ENCODE data around the gene TOB2.

Gene TOB2

DNA sequence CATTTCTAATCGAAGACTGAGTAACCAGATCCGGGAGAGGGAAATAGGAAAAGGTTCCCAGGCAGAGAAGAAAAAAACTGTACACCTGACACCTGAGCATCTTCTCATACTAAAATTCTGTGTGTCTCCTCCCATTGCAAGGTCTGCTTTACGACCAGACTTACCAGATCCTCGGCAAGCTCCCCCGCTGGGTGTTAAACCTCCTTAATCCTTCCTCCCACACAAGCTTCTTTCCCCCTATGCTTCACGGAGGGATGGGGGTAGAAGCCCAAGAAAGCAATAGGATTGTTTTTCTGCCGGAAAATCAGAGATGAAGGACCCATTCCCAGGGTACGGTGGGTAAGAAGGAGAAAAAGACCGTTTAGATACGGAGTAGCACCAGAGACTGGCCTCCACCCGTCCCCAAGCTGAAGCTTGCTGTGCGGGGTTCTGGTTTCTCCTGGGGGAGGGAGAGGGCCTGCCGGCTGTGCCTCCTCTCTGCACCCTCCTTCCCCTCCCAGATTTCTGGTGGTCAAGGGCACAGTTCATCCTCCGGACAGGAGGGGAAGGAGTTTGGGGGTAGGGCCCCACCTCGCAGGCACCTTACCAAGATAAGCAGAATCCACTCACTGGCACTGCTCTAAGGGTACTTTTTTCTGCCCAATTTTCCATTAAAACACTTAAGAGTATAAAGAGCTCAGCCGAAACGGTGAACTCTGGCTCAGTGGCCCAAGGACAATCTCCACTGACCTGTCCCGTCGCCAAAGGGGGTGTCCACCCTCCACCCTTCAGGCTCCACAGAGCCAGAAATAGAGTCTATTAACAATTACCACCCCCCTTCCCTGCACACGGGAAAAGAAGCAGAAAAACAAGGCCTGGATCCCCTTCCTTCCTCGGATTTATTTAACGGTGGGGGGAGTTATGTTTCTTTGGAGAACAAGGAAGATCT lies 1.2 kb downstream of the TOB2 start (continued):
- TF ChIP-seq, protein P1, sequence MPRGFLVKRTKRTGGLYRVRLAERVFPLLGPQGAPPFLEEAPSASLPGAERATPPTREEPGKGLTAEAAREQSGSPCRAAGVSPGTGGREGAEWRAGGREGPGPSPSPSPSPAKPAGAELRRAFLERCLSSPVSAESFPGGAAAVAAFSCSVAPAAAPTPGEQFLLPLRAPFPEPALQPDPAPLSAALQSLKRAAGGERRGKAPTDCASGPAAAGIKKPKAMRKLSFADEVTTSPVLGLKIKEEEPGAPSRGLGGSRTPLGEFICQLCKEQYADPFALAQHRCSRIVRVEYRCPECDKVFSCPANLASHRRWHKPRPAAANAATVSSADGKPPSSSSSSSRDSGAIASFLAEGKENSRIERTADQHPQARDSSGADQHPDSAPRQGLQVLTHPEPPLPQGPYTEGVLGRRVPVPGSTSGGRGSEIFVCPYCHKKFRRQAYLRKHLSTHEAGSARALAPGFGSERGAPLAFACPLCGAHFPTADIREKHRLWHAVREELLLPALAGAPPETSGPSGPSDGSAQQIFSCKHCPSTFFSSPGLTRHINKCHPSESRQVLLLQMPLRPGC (tag by site-specific recombination; IDR thresholded peaks at IDR 0.05), result no peak
- TF ChIP-seq ZNF2 (tag by site-specific recombination; IDR thresholded peaks at IDR 0.05) (no peak), SP2 (tag by site-specific recombination; IDR thresholded peaks at IDR 0.05) (peak; percentile 35), ZNF449 (tag by site-specific recombination; IDR thresholded peaks at IDR 0.05) (no peak), ZNF623 (tag by site-specific recombination; IDR thresholded peaks at IDR 0.05) (no peak), ZNF658 (tag by site-specific recombination; IDR thresholded peaks at IDR 0.05) (no peak), ZNF747 (tag by site-specific recombination; IDR thresholded peaks at IDR 0.05) (no peak), ZEB2 (tag by site-specific recombination; IDR thresholded peaks at IDR 0.05) (0 out of 2 replicates have a peak, but pooled peaks have one; percentile 49), TSHZ1 (tag by site-specific recombination; IDR thresholded peaks at IDR 0.05; ENCODE audit: borderline replicate concordance) (no peak), ZNF677 (tag by site-specific recombination; IDR thresholded peaks at IDR 0.05) (no peak), KLF9 (tag by site-specific recombination; IDR thresholded peaks at IDR 0.05; ENCODE audit: low read depth) (0 out of 2 replicates have a peak, but pooled peaks have one; percentile 14), ZSCAN4 (tag by site-specific recombination; IDR thresholded peaks at IDR 0.05) (no peak), ZNF596 (tag by site-specific recombination; IDR thresholded peaks at IDR 0.05) (no peak), KLF1 (tag by site-specific recombination; IDR thresholded peaks at IDR 0.05) (no peak), PRDM1 (tag by site-specific recombination; IDR thresholded peaks at IDR 0.05) (no peak), ZNF398 (tag by site-specific recombination; IDR thresholded peaks at IDR 0.05) (peak; percentile 82), GFI1B (tag by site-specific recombination; IDR thresholded peaks at IDR 0.05) (no peak), GLIS1 (tag by site-specific recombination; IDR thresholded peaks at IDR 0.05) (peak; percentile 80), ZSCAN30 (tag by site-specific recombination; IDR thresholded peaks at IDR 0.05) (0 out of 2 replicates have a peak, but pooled peaks have one; percentile 6), PRDM10 (tag by site-specific recombination; IDR thresholded peaks at IDR 0.05) (no peak; the same call in 1 of the 2 replicates)
- TF ChIP-seq, protein P2, sequence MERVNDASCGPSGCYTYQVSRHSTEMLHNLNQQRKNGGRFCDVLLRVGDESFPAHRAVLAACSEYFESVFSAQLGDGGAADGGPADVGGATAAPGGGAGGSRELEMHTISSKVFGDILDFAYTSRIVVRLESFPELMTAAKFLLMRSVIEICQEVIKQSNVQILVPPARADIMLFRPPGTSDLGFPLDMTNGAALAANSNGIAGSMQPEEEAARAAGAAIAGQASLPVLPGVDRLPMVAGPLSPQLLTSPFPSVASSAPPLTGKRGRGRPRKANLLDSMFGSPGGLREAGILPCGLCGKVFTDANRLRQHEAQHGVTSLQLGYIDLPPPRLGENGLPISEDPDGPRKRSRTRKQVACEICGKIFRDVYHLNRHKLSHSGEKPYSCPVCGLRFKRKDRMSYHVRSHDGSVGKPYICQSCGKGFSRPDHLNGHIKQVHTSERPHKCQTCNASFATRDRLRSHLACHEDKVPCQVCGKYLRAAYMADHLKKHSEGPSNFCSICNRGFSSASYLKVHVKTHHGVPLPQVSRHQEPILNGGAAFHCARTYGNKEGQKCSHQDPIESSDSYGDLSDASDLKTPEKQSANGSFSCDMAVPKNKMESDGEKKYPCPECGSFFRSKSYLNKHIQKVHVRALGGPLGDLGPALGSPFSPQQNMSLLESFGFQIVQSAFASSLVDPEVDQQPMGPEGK (tag by site-specific recombination; IDR thresholded peaks at IDR 0.05), result no peak; the same call in none of the 2 replicates
